ENCODE data around the gene ARHGAP11B.
"Not testable (repeated sequence)": the region's sequence is repeated elsewhere in the genome, so short reads cannot be mapped to it uniquely, and the experiment has no call there.

The ARHGAP11B gene

GRCh38 chr15:30625436-30626193 is at the start of gene ARHGAP11B:
ARHGAP11B (plus strand) TSS chr15:30626128.
- DNase-seq (ENCODE audit: low spot score), result peak; percentile 91

DNA sequence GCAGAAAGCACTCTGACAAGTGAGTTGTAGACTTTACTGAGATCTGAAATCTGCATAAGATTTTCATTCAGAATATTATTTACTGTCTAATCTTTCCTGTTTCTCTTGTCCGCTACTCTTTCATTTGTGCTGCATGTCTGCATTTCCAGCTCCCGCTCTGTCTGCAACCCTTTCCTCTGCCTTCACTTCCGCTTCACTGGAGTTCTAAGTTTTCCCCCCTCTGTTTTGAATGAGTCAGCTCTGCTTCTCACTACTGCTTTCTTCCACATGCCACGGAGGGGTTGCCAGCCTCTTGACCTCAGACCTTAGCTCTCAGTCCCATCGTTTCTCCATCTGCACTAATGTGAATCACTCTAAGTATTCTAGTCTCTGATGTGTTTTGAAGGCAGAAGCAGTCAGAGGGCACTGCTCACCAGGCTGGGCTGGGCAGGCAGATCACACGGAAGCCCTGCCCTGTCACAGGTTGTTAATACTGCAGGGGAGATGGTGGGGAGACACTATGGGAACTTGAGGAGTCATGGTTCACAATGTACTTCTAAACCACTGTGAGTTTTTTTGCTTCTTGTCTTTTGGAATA is 46.4 kb upstream of the ARHGAP11B start:
- DNase-seq (ENCODE audit: low spot score), result not testable (repeated sequence)

GRCh38 chr15:30580716-30581115 is 45.2 kb upstream of the ARHGAP11B start:
- not testable (repeated sequence) for DNase-seq (ENCODE audit: low spot score)

- not testable (repeated sequence) for DNase-seq (ENCODE audit: low spot score)
Observed at GRCh38 chr15:30598953-30599352, 27.0 kb upstream of the ARHGAP11B start.

- DNase-seq (ENCODE audit: low spot score), result not testable (repeated sequence)
Observed at GRCh38 chr15:30603796-30604195, 22.1 kb upstream of the ARHGAP11B start, which contains the start of gene GOLGA8H. GOLGA8H (plus strand) TSS chr15:30604028; CDS start chr15:30604126, 98 bp downstream.

- DNase-seq (ENCODE audit: low spot score), result not testable (repeated sequence)
Observed at GRCh38 chr15:30612271-30612670, 13.7 kb upstream of the ARHGAP11B start.

DNA sequence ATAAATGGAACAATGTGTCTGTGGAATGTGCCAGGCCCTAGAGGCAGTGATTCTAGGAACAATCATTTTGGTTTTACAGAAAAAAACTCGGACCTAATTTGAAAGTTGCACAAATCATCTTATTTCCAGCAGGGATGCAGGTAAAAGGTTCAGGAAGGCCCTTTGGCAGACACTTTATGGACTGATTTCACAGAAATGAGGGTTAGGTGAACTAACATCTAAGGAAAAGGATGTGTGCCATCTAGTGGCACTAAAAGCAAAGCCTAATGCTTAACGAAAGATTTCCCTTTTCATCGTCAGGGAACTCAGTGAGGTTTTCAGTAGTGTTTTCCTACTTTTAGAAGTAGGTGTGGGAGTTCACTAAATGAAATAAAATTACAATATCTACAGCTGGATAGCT is 4.6 kb upstream of the ARHGAP11B start:
- not testable (repeated sequence) for DNase-seq (ENCODE audit: low spot score)

DNA sequence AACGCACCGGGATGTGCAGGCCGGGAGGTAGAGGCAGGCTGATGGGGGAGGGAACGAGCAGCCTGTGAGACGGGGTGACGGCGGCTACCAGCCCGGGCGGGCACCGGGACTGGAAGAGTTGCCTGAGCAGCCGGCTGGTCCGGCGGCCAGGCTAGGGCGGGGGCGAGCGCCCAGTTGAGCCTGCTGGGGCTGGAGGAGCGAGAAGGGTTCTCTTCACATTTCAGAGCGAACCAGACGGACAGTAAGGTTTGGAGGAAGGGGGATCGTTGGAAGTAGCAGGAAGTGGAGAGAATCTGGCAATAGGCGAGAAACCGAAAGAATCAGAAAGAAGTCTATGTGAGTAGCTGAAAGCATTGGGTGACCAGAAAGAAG is 252 bp downstream of the ARHGAP11B start:
- DNase-seq (ENCODE audit: low spot score), result not testable (repeated sequence)

GRCh38 chr15:30626632-30627031 is 704 bp downstream of the ARHGAP11B start:
- not testable (repeated sequence) for DNase-seq (ENCODE audit: low spot score)

DNA sequence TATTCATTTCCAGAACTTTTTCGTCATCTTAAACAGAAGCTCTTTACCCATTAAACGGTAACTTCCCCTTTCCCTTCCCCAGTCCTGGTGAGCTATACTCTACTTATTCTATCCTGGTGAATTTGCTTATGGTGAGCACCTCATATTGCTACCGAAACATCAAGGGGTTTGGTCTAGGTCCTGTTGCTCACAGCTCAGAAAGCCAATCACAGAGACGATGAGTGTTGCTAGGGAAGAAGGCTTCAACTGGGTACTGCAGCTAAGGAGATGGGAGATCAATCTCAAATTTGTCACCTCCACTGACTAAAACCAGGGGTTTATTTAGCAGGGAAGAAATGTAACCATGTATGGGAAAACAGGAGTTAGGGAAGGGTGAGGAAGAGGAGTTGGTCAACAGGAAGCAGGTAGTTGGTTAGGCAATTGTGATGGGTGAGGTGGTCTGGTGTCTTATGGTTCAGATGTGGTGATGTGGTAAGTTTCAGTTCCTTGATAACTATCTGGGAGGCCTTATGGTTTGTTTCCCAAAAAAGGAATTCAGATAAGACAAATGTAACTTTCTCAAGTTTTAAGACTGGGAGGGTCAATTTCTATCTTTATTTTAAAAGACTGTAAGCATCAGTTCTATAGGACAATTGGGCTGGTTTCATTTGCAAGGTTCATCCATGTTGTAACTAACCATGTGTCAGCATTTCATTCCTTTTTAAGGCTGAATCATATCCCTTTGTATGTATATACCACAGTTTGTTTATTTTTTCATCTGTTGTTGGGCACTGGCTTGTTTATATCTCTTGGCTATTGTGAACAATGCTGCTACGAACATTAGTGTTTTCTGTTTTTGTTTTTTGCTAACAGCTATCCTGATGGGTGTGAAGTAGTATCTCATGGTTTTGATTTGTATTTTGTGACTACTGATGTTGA is 24.3 kb downstream of the ARHGAP11B start:
- no peak for DNase-seq (ENCODE audit: low spot score)

GRCh38 chr15:30661154-30661553 is 35.2 kb downstream of the ARHGAP11B start:
- DNase-seq (ENCODE audit: low spot score), result not testable (repeated sequence)

DNA sequence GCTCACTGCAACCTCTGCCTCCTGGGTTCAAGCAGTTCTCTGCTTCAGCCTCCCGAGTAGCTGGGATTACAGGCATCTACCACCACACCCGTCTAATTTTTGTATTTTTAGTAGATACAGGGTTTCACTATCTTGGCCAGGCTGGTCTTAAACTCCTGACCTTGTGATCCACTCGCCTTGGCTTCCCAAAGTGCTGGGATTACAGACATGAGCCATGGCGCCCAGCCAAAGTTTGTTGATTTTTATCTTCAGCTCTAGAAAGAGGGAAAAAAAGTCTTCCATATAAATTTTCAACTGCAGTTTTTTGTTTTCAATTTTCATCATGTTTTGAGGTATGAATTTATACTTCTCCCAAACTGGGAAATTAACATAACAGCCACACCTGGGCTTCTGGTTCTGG is 43.7 kb downstream of the ARHGAP11B start:
- DNase-seq (ENCODE audit: low spot score), result not testable (repeated sequence)

- DNase-seq (ENCODE audit: low spot score), result no peak
Observed at GRCh38 chr15:30670056-30670455, 44.1 kb downstream of the ARHGAP11B start.

DNA sequence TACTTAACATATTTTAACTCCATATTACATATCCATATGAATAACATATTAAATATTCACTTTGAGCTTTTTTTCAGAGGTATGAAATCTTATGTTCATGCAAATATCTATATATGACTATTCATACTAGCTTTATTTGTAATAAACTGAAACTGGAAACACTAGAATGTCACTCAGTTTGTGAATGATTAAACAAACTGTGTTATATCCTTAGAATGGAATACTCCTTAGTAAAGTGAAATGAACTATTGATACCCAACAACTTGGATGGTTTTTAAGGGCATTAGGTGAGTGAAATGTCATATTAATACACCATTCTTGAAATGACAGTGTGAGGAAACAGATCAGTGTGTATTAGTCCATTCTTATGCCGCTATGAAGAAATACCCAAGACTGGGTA is 45.4 kb downstream of the ARHGAP11B start:
- DNase-seq (ENCODE audit: low spot score), result no peak

DNA sequence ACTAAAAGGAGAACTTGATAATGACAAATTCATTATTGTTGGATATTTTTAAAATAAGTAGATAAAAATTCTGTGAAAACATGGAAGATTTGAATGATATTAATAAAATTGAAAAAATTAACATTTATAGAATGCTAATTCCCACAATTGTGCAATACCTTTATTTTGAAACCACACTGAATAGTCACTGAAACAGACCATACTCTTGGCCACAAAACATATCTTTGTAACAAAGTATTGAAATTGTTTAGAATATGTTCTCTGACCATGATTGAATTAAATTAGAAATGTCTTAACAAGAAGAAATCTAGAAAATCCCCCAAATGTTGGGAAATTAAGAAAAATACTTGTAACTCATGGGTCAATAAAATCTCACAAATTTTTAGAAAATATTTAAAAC is 49.2 kb downstream of the ARHGAP11B start:
- no peak for DNase-seq (ENCODE audit: low spot score)

DNA sequence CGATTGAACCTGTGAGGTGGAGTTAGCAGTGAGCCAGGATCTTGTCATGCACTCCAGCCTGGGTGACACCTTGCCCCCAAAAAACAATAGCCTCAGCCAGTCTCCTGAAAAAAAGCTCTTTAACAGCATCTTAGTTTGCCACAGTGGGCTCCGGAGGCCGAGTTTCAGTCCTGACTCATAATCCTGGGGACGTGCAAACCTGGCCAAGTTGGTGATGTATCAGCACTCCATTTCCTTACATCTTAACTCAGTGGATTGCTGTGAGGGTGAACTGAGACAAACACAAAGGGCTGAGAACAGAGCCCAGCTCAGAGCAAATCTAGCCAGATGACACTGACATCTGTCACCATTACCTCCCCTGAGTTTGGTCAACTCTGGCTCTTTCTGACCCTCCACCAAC is 50.0 kb downstream of the ARHGAP11B start:
- DNase-seq (ENCODE audit: low spot score), result not testable (repeated sequence)

DNA sequence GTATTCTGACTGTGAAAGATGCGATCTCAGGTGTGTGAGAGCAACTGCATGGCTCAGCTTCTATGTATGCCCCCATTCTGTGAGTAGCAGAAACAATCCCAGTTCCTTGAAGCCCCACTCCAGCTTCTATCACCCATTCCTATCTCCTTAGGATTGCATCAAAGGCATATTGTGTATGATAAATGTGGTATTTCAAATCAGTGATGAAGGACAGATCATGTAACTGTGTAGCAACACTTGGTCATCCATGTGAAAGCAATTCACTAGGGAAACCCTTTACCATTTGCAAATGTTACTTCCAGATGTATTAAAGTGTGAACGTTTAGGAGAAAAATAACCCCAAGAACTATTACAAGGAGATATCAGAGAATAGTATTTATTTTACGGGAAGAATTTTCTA is 55.1 kb downstream of the ARHGAP11B start:
- DNase-seq (ENCODE audit: low spot score), result not testable (repeated sequence)

- DNase-seq (ENCODE audit: low spot score), result not testable (repeated sequence)
Observed at GRCh38 chr15:30685709-30686285, 59.9 kb downstream of the ARHGAP11B start.

- not testable (repeated sequence) for DNase-seq (ENCODE audit: low spot score)
Observed at GRCh38 chr15:30686651-30687050, 60.7 kb downstream of the ARHGAP11B start.
